Bone marrow (tissue), 2 donors: Measurements from ENCODE around the gene SYNPR.
"Not testable (repeated sequence)": the region's sequence is repeated elsewhere in the genome, so short reads cannot be mapped to it uniquely, and the experiment has no call there.

Experiments used
- DNase-seq, 2 donors: peaks; one replicate each; lab custom pipeline; 2025; lab: John Stamatoyannopoulos, UW

Gene SYNPR

GRCh38 chr3:63624941-63625560, 346.9 kb downstream of the SYNPR start:
- DNase-seq: no peak

GRCh38 chr3:63631670-63632069, 353.6 kb downstream of the SYNPR start:
- DNase-seq: no peak

- no peak for DNase-seq
Measured at GRCh38 chr3:63635186-63635585, 357.1 kb downstream of the SYNPR start.

- no peak for DNase-seq
Measured at GRCh38 chr3:63639806-63640205, 361.7 kb downstream of the SYNPR start.

- DNase-seq: no peak
Measured at GRCh38 chr3:63642488-63642887, 364.4 kb downstream of the SYNPR start.

- DNase-seq: no peak
Measured at GRCh38 chr3:63644212-63644797, 366.2 kb downstream of the SYNPR start.

GRCh38 chr3:63644928-63645781, 367.0 kb downstream of the SYNPR start:
- DNase-seq: not testable (repeated sequence)

- no peak for DNase-seq
Measured at GRCh38 chr3:63652066-63652725, 374.1 kb downstream of the SYNPR start, which contains the start of gene SNTN. Gene SNTN (plus strand): TSS chr3:63652675. CDS start chr3:63652688, 13 bp downstream.

GRCh38 chr3:63654211-63654610, 376.1 kb downstream of the SYNPR start:
- no peak for DNase-seq

GRCh38 chr3:63654931-63655330, 376.8 kb downstream of the SYNPR start:
- no peak for DNase-seq

- no peak for DNase-seq
Measured at GRCh38 chr3:63655519-63655918, 377.4 kb downstream of the SYNPR start.

GRCh38 chr3:63656786-63657185, 378.7 kb downstream of the SYNPR start:
- no peak for DNase-seq

GRCh38 chr3:63661242-63661641, 383.1 kb downstream of the SYNPR start:
- no peak for DNase-seq

GRCh38 chr3:63662011-63662410, 383.9 kb downstream of the SYNPR start:
- DNase-seq: no peak

- no peak for DNase-seq
Measured at GRCh38 chr3:63662500-63662899, 384.4 kb downstream of the SYNPR start.
